PFSK-1 (cell line): ENCODE measurements around the gene TBC1D16.

Source experiments
- REST ChIP-seq, 2 experiments: IDR thresholded peaks; 2 replicates each; pipeline versions ENCODE4 v1.6.1 to v1.8.0; 2011 to 2012; ENCODE audit warnings: low read depth in 2 of 2, low read length in 2 of 2, control low read depth in 1 of 2, inconsistent platforms in 1 of 2, mild to moderate bottlenecking in 1 of 2, moderate library complexity in 1 of 2; ENCODE audit not compliant: insufficient read depth in 1 of 2
- SIN3A ChIP-seq: IDR thresholded peaks from 2 replicates; pipeline ENCODE4 v1.6.1; 2012; ENCODE audit warnings: mild to moderate bottlenecking, low read length, moderate library complexity, borderline replicate concordance; ENCODE audit not compliant: insufficient read depth

GRCh38 chr17:79996291-79996690 is 39.4 kb downstream of the TBC1D16 start:
- TF ChIP-seq SIN3A, result no peak
- TF ChIP-seq REST (IDR thresholded peaks at IDR 0.05; ENCODE audit: insufficient read depth in 1 of 2, low read depth in 2 of 2, low read length in 2 of 2), result no peak
